Measurements from ENCODE around the gene GIMAP8. TPM values are rescaled to one million over a fixed set of nuclear protein-coding genes. Genes with fewer than 3 reads are reported as not detected.
"Not testable (repeated sequence)": the region's sequence is repeated elsewhere in the genome, so short reads cannot be mapped to it uniquely, and the experiment has no call there.

GIMAP8 gene
- total RNA-seq, 2 experiments from 2014 or later: 21.5 to 22.3 TPM

- H3K36me3 Mint-ChIP-seq (ENCODE audit: low read depth): peaks cover 70% of the 10 kb centered on the region
- CTCF ChIA-PET: no interaction called here
- ATAC-seq: no peak
These were observed 3.5 kb downstream of the GIMAP8 start for GRCh38 chr7:150453892-150454291.

GRCh38 chr7:150457064-150457463 is 6.6 kb downstream of the GIMAP8 start:
- DNase-seq; ATAC-seq; H3K27ac Mint-ChIP-seq; CTCF ChIA-PET; H3K27me3 Mint-ChIP-seq (ENCODE audit: low read depth); H3K4me3 Mint-ChIP-seq: not testable (repeated sequence)
- Mint-ChIP-seq H3K4me1 (ENCODE audit: low read depth) (peaks cover 50% of the 10 kb centered on the region), H3K36me3 (ENCODE audit: low read depth) (peaks cover 93% of the 10 kb centered on the region), H3K9me3 (ENCODE audit: insufficient read depth) (peaks cover 41% of the 10 kb centered on the region)
- POLR2A ChIA-PET: interaction anchor here (9.8 kb wide), 1 partner anchor 59 kb away, joined by 316 read pairs; the partner anchor contains the start of gene GIMAP7

More at GRCh38 chr7:150453892-150454291, 3.5 kb downstream of the GIMAP8 start:
- POLR2A ChIA-PET: interaction anchor here (2.3 to 9.8 kb wide), 6 partner anchors 11 to 302 kb away, joined by 7 to 316 read pairs (median 46); partner anchors contain the start of gene GIMAP7
- peaks cover 20% of the 10 kb centered on the region for H3K9me3 Mint-ChIP-seq (ENCODE audit: insufficient read depth)
- peaks cover 54% of the 10 kb centered on the region for H3K4me1 Mint-ChIP-seq (ENCODE audit: low read depth)
- no peaks in the 10 kb centered on the region for H3K27me3 Mint-ChIP-seq (ENCODE audit: low read depth)
- H3K4me3 Mint-ChIP-seq: peak overlapping the region; percentile 91
- no peak for DNase-seq
- peak overlapping the region; percentile 86 for H3K27ac Mint-ChIP-seq

- DNase-seq: no peak
- Mint-ChIP-seq H3K9me3 (ENCODE audit: insufficient read depth) (peaks cover 52% of the 10 kb centered on the region), H3K36me3 (ENCODE audit: low read depth) (peaks cover 97% of the 10 kb centered on the region), H3K27me3 (ENCODE audit: low read depth) (no peaks in the 10 kb centered on the region), H3K27ac (no peak overlapping the region), H3K4me1 (ENCODE audit: low read depth) (peaks cover 59% of the 10 kb centered on the region), H3K4me3 (no peak overlapping the region)
- ChIA-PET POLR2A (interaction anchor here (9.8 kb wide), 1 partner anchor 58 kb away, joined by 316 read pairs; the partner anchor contains the start of gene GIMAP7), CTCF (no interaction called here)
- no peak for ATAC-seq
These were observed 7.8 kb downstream of the GIMAP8 start for GRCh38 chr7:150458235-150458634.

- H3K27me3 Mint-ChIP-seq (ENCODE audit: low read depth): no peaks in the 10 kb centered on the region
- DNase-seq: no peak
- H3K27ac Mint-ChIP-seq: no peak overlapping the region
- H3K4me3 Mint-ChIP-seq: no peak overlapping the region
- peaks cover 54% of the 10 kb centered on the region for H3K9me3 Mint-ChIP-seq (ENCODE audit: insufficient read depth)
- ChIA-PET POLR2A (no interaction called here), CTCF (no interaction called here)
- H3K4me1 Mint-ChIP-seq (ENCODE audit: low read depth): peaks cover 59% of the 10 kb centered on the region
- H3K36me3 Mint-ChIP-seq (ENCODE audit: low read depth): peaks cover 97% of the 10 kb centered on the region
- ATAC-seq: no peak
These were observed 8.3 kb downstream of the GIMAP8 start for GRCh38 chr7:150458756-150459155.

GRCh38 chr7:150461520-150461919 is 11.1 kb downstream of the GIMAP8 start:
- CTCF ChIA-PET: interaction anchor here (1.4 to 3.5 kb wide), 2 partner anchors 12 to 54 kb away, joined by 5 to 9 read pairs; no protein-coding TSS in a partner anchor
- Mint-ChIP-seq H3K4me1 (ENCODE audit: low read depth) (peaks cover 64% of the 10 kb centered on the region), H3K4me3 (no peak overlapping the region), H3K27me3 (ENCODE audit: low read depth) (no peaks in the 10 kb centered on the region), H3K27ac (no peak overlapping the region), H3K36me3 (ENCODE audit: low read depth) (peaks cover 92% of the 10 kb centered on the region), H3K9me3 (ENCODE audit: insufficient read depth) (peaks cover 34% of the 10 kb centered on the region)
- DNase-seq (no peak), ATAC-seq (no peak)
- POLR2A ChIA-PET: interaction anchor here (1.0 kb wide), 1 partner anchor 106 kb away, joined by 3 read pairs; the partner anchor contains the start of gene GIMAP4

- H3K36me3 Mint-ChIP-seq (ENCODE audit: low read depth): peaks cover 91% of the 10 kb centered on the region
- POLR2A ChIA-PET: interaction anchor here (0.7 kb wide), 1 partner anchor 10 kb away, joined by 3 read pairs; no protein-coding TSS in a partner anchor
These were observed 12.0 kb downstream of the GIMAP8 start for GRCh38 chr7:150462413-150462812.

GRCh38 chr7:150463461-150463860 is 13.0 kb downstream of the GIMAP8 start:
- H3K27me3 Mint-ChIP-seq (ENCODE audit: low read depth): no peaks in the 10 kb centered on the region
- peak overlapping the region; percentile 32 for H3K4me3 Mint-ChIP-seq
- peaks cover 72% of the 10 kb centered on the region for H3K4me1 Mint-ChIP-seq (ENCODE audit: low read depth)
- peak overlapping the region; percentile 71 for H3K27ac Mint-ChIP-seq
- POLR2A ChIA-PET: no interaction called here
- peak; percentile 74 for ATAC-seq
- DNase-seq: peak; percentile 41
- CTCF ChIA-PET: interaction anchor here (3.5 kb wide), 1 partner anchor 14 kb away, joined by 9 read pairs; no protein-coding TSS in a partner anchor
- peaks cover 91% of the 10 kb centered on the region for H3K36me3 Mint-ChIP-seq (ENCODE audit: low read depth)
- H3K9me3 Mint-ChIP-seq (ENCODE audit: insufficient read depth): peaks cover 33% of the 10 kb centered on the region

More at GRCh38 chr7:150462413-150462812, 12.0 kb downstream of the GIMAP8 start:
- no peak overlapping the region for H3K4me3 Mint-ChIP-seq
- H3K4me1 Mint-ChIP-seq (ENCODE audit: low read depth): peaks cover 67% of the 10 kb centered on the region
- DNase-seq (no peak), ATAC-seq (no peak)
- H3K27ac Mint-ChIP-seq: no peak overlapping the region
- H3K9me3 Mint-ChIP-seq (ENCODE audit: insufficient read depth): peaks cover 33% of the 10 kb centered on the region
- H3K27me3 Mint-ChIP-seq (ENCODE audit: low read depth): no peaks in the 10 kb centered on the region
- CTCF ChIA-PET: interaction anchor here (3.5 kb wide), 1 partner anchor 13 kb away, joined by 9 read pairs; no protein-coding TSS in a partner anchor

GRCh38 chr7:150464962-150465361 is 14.5 kb downstream of the GIMAP8 start:
- ChIA-PET POLR2A (interaction anchor here (1.1 to 1.8 kb wide), 3 partner anchors 10 to 50 kb away, joined by 3 to 10 read pairs (median 7); no protein-coding TSS in a partner anchor), CTCF (interaction anchor here (0.8 to 2.6 kb wide), 4 partner anchors 11 to 239 kb away, joined by 3 to 8 read pairs (median 4); no protein-coding TSS in a partner anchor)
- peaks cover 32% of the 10 kb centered on the region for H3K9me3 Mint-ChIP-seq (ENCODE audit: insufficient read depth)
- no peak overlapping the region for H3K4me3 Mint-ChIP-seq
- H3K27me3 Mint-ChIP-seq (ENCODE audit: low read depth): no peaks in the 10 kb centered on the region
- peaks cover 93% of the 10 kb centered on the region for H3K36me3 Mint-ChIP-seq (ENCODE audit: low read depth)
- ATAC-seq: no peak
- peaks cover 82% of the 10 kb centered on the region for H3K4me1 Mint-ChIP-seq (ENCODE audit: low read depth)
- peak overlapping the region; percentile 26 for H3K27ac Mint-ChIP-seq
- no peak for DNase-seq

- ATAC-seq (no peak), DNase-seq (no peak)
- POLR2A ChIA-PET: interaction anchor here (1.1 to 1.8 kb wide), 3 partner anchors 10 to 50 kb away, joined by 3 to 10 read pairs (median 7); no protein-coding TSS in a partner anchor
- peaks cover 92% of the 10 kb centered on the region for H3K36me3 Mint-ChIP-seq (ENCODE audit: low read depth)
- H3K4me1 Mint-ChIP-seq (ENCODE audit: low read depth): peaks cover 81% of the 10 kb centered on the region
- peaks cover 27% of the 10 kb centered on the region for H3K9me3 Mint-ChIP-seq (ENCODE audit: insufficient read depth)
- CTCF ChIA-PET: interaction anchor here (0.8 to 2.6 kb wide), 4 partner anchors 11 to 238 kb away, joined by 3 to 8 read pairs (median 4); no protein-coding TSS in a partner anchor
- H3K27ac Mint-ChIP-seq: peak overlapping the region; percentile 31
- H3K4me3 Mint-ChIP-seq: no peak overlapping the region
- no peaks in the 10 kb centered on the region for H3K27me3 Mint-ChIP-seq (ENCODE audit: low read depth)
These were observed 15.0 kb downstream of the GIMAP8 start for GRCh38 chr7:150465414-150465813.

GRCh38 chr7:150466477-150466876 is 16.0 kb downstream of the GIMAP8 start:
- ATAC-seq (no peak), DNase-seq (no peak)
- CTCF ChIA-PET: interaction anchor here (0.7 to 2.6 kb wide), 4 partner anchors 9 to 289 kb away, joined by 3 to 8 read pairs (median 5); no protein-coding TSS in a partner anchor
- Mint-ChIP-seq H3K9me3 (ENCODE audit: insufficient read depth) (peaks cover 18% of the 10 kb centered on the region), H3K4me1 (ENCODE audit: low read depth) (peaks cover 78% of the 10 kb centered on the region), H3K4me3 (no peak overlapping the region), H3K27ac (no peak overlapping the region), H3K36me3 (ENCODE audit: low read depth) (peaks cover 90% of the 10 kb centered on the region), H3K27me3 (ENCODE audit: low read depth) (no peaks in the 10 kb centered on the region)
- POLR2A ChIA-PET: interaction anchor here (1.1 kb wide), 2 partner anchors 15 kb away, joined by 4 to 5 read pairs; partner anchors contain the start of gene GIMAP8

- peaks cover 71% of the 10 kb centered on the region for H3K4me1 Mint-ChIP-seq (ENCODE audit: low read depth)
- peaks cover 2% of the 10 kb centered on the region for H3K9me3 Mint-ChIP-seq (ENCODE audit: insufficient read depth)
- H3K4me3 Mint-ChIP-seq: no peak overlapping the region
- no peaks in the 10 kb centered on the region for H3K27me3 Mint-ChIP-seq (ENCODE audit: low read depth)
- ChIA-PET CTCF (interaction anchor here (0.8 kb wide), 1 partner anchor 17 kb away, joined by 3 read pairs; no protein-coding TSS in a partner anchor), POLR2A (interaction anchor here (0.5 kb wide), 1 partner anchor 46 kb away, joined by 3 read pairs; the partner anchor contains the start of gene GIMAP7)
- peaks cover 86% of the 10 kb centered on the region for H3K36me3 Mint-ChIP-seq (ENCODE audit: low read depth)
- DNase-seq (no peak), ATAC-seq (no peak)
- no peak overlapping the region for H3K27ac Mint-ChIP-seq
These were observed 17.8 kb downstream of the GIMAP8 start for GRCh38 chr7:150468241-150468640.

- POLR2A ChIA-PET: interaction anchor here (2.0 kb wide), 1 partner anchor 20 kb away, joined by 4 read pairs; no protein-coding TSS in a partner anchor
- H3K4me1 Mint-ChIP-seq (ENCODE audit: low read depth): peaks cover 59% of the 10 kb centered on the region
- H3K36me3 Mint-ChIP-seq (ENCODE audit: low read depth): peaks cover 89% of the 10 kb centered on the region
- DNase-seq (no peak), ATAC-seq (no peak)
- no peaks in the 10 kb centered on the region for H3K9me3 Mint-ChIP-seq (ENCODE audit: insufficient read depth)
- no peaks in the 10 kb centered on the region for H3K27me3 Mint-ChIP-seq (ENCODE audit: low read depth)
- CTCF ChIA-PET: no interaction called here
- no peak overlapping the region for H3K27ac Mint-ChIP-seq
- H3K4me3 Mint-ChIP-seq: no peak overlapping the region
These were observed 21.5 kb downstream of the GIMAP8 start for GRCh38 chr7:150471886-150472285.
